HCT116 (cell line): ENCODE data around the gene LIMS2. TPM values are rescaled to one million over a fixed set of nuclear protein-coding genes. Genes with fewer than 3 reads are reported as not detected.

Experiments used
- ATAC-seq: fragments of 200-7000 bp; cut with Tn5 transposase; 2 replicates; pipeline ENCODE4 v1.9.1; 2020; ENCODE audit warnings: mild to moderate bottlenecking, moderate library complexity
- BruUV-seq: library from RNA; stranded (reverse); fragments of 400-500 nt; replicated peaks from 2 replicates; lab custom pipeline; 2021; lab: Mats Ljungman, UMichigan
- CTCF ChIA-PET: fragments of 300-600 bp; sonication (Branson Sonifier 250); formaldehyde crosslinking; loops from one replicate; lab custom pipeline; 2021; ENCODE audit warnings: antibody characterized with exemption; lab: Charles Lee
- POLR2A ChIA-PET: fragments of 300-600, 350-600 bp; sonication (Branson Sonifier 250); formaldehyde crosslinking; loops from one replicate; lab custom pipeline; 2021; ENCODE audit warnings: antibody characterized with exemption; lab: Charles Lee
- RAD21 ChIA-PET, 2 experiments: fragments of 300-600 bp; sonication (Branson Sonifier 250); formaldehyde crosslinking; loops; one replicate each; lab custom pipeline; 2023; ENCODE audit warnings: low total read pairs in 2 of 2; ENCODE audit not compliant: uncharacterized antibody in 2 of 2, unreplicated experiment in 2 of 2, low non-redundant PET in 1 of 2; lab: Charles Lee
- DNase-seq: peaks from one replicate; pipeline ENCODE4 v3.0.0-alpha.2; 2010; ENCODE audit warnings: low read depth, low spot score
- H2AFZ ChIP-seq: fragments of 200-600 bp; shearing (Covaris generic), sonication (generic); 2 replicates; pipeline ENCODE4 v1.6.1; 2017; ENCODE audit warnings: low read depth, mixed run types, mixed read lengths, antibody characterized with exemption, low read length; ENCODE audit not compliant: poor library complexity, severe bottlenecking
- H3K27ac ChIP-seq: 2 replicates; pipeline ENCODE4 v1.5.1; 2012; ENCODE audit warnings: low read depth, low read length
- H3K27me3 ChIP-seq: fragments of 200-600 bp; sonication (generic); 2 replicates; pipeline ENCODE4 v1.6.1; 2016; ENCODE audit warnings: mixed run types, low read length, mixed read lengths; ENCODE audit not compliant: insufficient read depth
- H3K36me3 ChIP-seq, 2 experiments: fragments of 200-500 bp in 1 of 2; fragments of 200-600 bp in 1 of 2; sonication (Bioruptor generic) in 1 of 2; sonication (generic) in 1 of 2; 2 replicates each; pipeline versions ENCODE4 v1.5.1 to v1.6.1; 2014 to 2016; ENCODE audit warnings: low read length in 2 of 2, inconsistent platforms in 1 of 2, mixed read lengths in 1 of 2, mixed run types in 1 of 2; ENCODE audit not compliant: insufficient read depth in 2 of 2, control insufficient read depth in 1 of 2
- H3K4me1 ChIP-seq, 2 experiments: fragments of 200-600 bp in 1 of 2; sonication (generic) in 1 of 2; 2 replicates each; pipeline versions ENCODE4 v1.5.1 to v1.6.1; 2012 to 2017; ENCODE audit warnings: low read length in 2 of 2, inconsistent platforms in 1 of 2, mild to moderate bottlenecking in 1 of 2, mixed read lengths in 1 of 2, mixed run types in 1 of 2, moderate library complexity in 1 of 2; ENCODE audit not compliant: insufficient read depth in 2 of 2, control insufficient read depth in 1 of 2
- H3K4me2 ChIP-seq: fragments of 200-600 bp; sonication (generic); 2 replicates; pipeline ENCODE4 v1.6.1; 2017; ENCODE audit warnings: mixed run types, low read length, mixed read lengths
- H3K4me3 ChIP-seq, 2 experiments: fragments of 200-600 bp in 1 of 2; sonication (generic) in 1 of 2; replicated peaks in 1 of 2; 2 replicates each; pipeline ENCODE4 v1.5.1; 2011 to 2016; ENCODE audit warnings: low read length in 2 of 2, control low read depth in 1 of 2, low read depth in 1 of 2, mild to moderate bottlenecking in 1 of 2, mixed read lengths in 1 of 2, mixed run types in 1 of 2
- H3K79me2 ChIP-seq: fragments of 200-600 bp; sonication (generic); 2 replicates; pipeline ENCODE4 v1.6.1; 2017; ENCODE audit warnings: mild to moderate bottlenecking, mixed run types, low read length, moderate library complexity, mixed read lengths; ENCODE audit not compliant: insufficient read depth
- H3K9ac ChIP-seq: fragments of 200-600 bp; sonication (generic); 2 replicates; pipeline ENCODE4 v1.6.1; 2016; ENCODE audit warnings: low read length, mixed read lengths
- H3K9me2 ChIP-seq: fragments of 200-600 bp; sonication (generic), shearing (Covaris generic); 2 replicates; pipeline ENCODE4 v1.6.1; 2017; ENCODE audit warnings: mixed run types, mild to moderate bottlenecking, moderate library complexity; ENCODE audit not compliant: insufficient read depth
- H3K9me3 ChIP-seq, 2 experiments: fragments of 200-500 bp in 1 of 2; fragments of 200-600 bp in 1 of 2; sonication (Bioruptor generic) in 1 of 2; sonication (generic) in 1 of 2; 2 replicates each; pipeline ENCODE4 v1.6.1; 2014 to 2017; ENCODE audit warnings: low read length in 2 of 2, mixed read lengths in 2 of 2, inconsistent platforms in 1 of 2, low read depth in 1 of 2, mild to moderate bottlenecking in 1 of 2, mixed run types in 1 of 2, moderate library complexity in 1 of 2; ENCODE audit not compliant: control insufficient read depth in 1 of 2, insufficient read depth in 1 of 2
- H4K20me1 ChIP-seq: fragments of 200-600 bp; sonication (generic), shearing (Covaris generic); 2 replicates; pipeline ENCODE4 v1.6.1; 2017; ENCODE audit warnings: mixed run types, mild to moderate bottlenecking, moderate library complexity; ENCODE audit not compliant: insufficient read depth
- CBX3 ChIP-seq: IDR thresholded peaks from 2 replicates; pipeline ENCODE4 v1.6.1; 2012; ENCODE audit warnings: low read depth
- EZH2phosphoT487 ChIP-seq: fragments of 200-600 bp; IDR thresholded peaks from 2 replicates; pipeline ENCODE4 v1.6.1; 2018; ENCODE audit warnings: antibody characterized with exemption, borderline replicate concordance
- FOSL1 ChIP-seq: IDR thresholded peaks from 2 replicates; pipeline ENCODE4 v1.6.1; 2012; ENCODE audit warnings: low read depth
- JUND ChIP-seq: IDR thresholded peaks from 2 replicates; pipeline ENCODE4 v1.6.1; 2012
- RAD21 ChIP-seq: IDR thresholded peaks from 2 replicates; pipeline ENCODE4 v1.6.1; 2012; ENCODE audit warnings: low read depth, mild to moderate bottlenecking
- SIN3A ChIP-seq: IDR thresholded peaks from 2 replicates; pipeline ENCODE4 v1.6.1; 2012; ENCODE audit warnings: low read depth
- SRF ChIP-seq: IDR thresholded peaks from 2 replicates; pipeline ENCODE4 v1.6.1; 2012; ENCODE audit warnings: low read depth
- TCF7L2 ChIP-seq: IDR thresholded peaks from 2 replicates; pipeline ENCODE4 v1.7.0; 2011; ENCODE audit warnings: borderline replicate concordance, inconsistent platforms; ENCODE audit not compliant: insufficient read depth, insufficient read length; ENCODE audit errors: extremely low read depth
- YY1 ChIP-seq: IDR thresholded peaks from 2 replicates; pipeline ENCODE4 v1.6.1; 2011; ENCODE audit warnings: low read length, low read depth, moderate library complexity, mild to moderate bottlenecking; ENCODE audit not compliant: insufficient replicate concordance; ENCODE audit errors: extremely low read depth
- ZNF274 ChIP-seq: fragments of 200-500 bp; sonication (Bioruptor generic); IDR thresholded peaks from 2 replicates; pipeline ENCODE4 v1.6.1; 2014; ENCODE audit warnings: mild to moderate bottlenecking, low read depth, low read length, inconsistent platforms
- intact Hi-C: fragments of 100-400 bp; cut with micrococcal nuclease; formaldehyde crosslinking; loops from 2 replicates; pipeline ENCODE4 v1.10.0; 2022
- total RNA-seq: library from RNA; stranded (reverse); gene quantifications from one replicate; pipeline ENCODE4 v1.2.1, GENCODE V29; 2021; ENCODE audit not compliant: unreplicated experiment
- TF ChIP-seq, protein P1 (sequence below): IDR thresholded peaks from 2 replicates; pipeline ENCODE4 v1.6.1; 2012
- TF ChIP-seq, protein P2 (sequence below): IDR thresholded peaks from 2 replicates; pipeline ENCODE4 v1.6.1; 2011; ENCODE audit warnings: mild to moderate bottlenecking, low read length, moderate library complexity; ENCODE audit not compliant: insufficient replicate concordance; ENCODE audit errors: extremely low read depth
- TF ChIP-seq, protein P3 (sequence below): IDR thresholded peaks from 2 replicates; pipeline ENCODE4 v1.6.1; 2012

LIMS2 gene
- total RNA-seq, 1 experiment from 2014 or later, result 3.7 TPM

DNA sequence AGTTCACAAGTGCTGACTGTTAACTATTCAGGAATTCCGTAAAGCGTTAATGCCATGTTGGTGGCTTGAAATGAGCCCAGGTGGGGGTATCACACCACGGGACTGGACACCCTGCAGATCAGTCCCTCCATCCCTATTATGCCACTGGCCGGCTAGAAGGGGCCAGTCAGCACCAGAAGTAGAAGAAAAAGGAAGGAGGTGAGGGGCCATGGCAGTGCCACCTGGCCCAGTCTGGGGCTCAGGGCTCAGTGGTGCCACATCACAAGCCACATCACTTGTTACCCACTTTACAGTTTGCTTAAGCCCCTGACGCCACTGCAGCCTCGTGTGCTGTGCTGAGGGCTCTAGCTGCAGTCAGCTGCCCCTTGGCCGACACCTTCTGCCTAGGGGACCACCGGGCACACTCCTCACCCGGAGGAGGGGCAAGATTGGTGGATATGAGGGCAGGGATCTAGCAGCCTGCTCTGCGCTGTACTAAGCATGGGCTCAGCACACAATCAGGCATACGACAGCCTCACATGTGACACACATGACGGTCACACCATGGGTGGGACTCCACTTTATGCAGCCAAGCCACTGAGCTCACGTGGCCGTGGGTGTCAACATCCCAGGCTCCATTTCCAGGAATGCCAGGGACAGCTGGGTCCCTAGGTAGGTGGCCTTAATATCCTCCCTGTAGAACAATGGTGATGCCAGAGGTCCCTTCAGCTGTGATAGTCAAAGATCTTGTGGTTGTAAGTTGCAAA, 3.6 kb downstream of the LIMS2 start:
- Histone ChIP-seq H3K9ac (no peak overlapping the region), H3K36me3 (no peaks in the 10 kb centered on the region), H3K79me2 (no peaks in the 10 kb centered on the region), H3K9me2 (no peaks in the 10 kb centered on the region), H3K4me2 (no peak overlapping the region), H3K27me3 (peaks cover 7% of the 10 kb centered on the region; the same call in 1 of the 2 replicates), H3K27ac (no peak overlapping the region), H2AFZ (no peak overlapping the region), H3K4me3 (no peak overlapping the region), H3K9me3 (no peaks in the 10 kb centered on the region), H3K4me1 (peaks cover 0 to 15% of the 10 kb centered on the region in 2 experiments; a peak in 2 of 4 replicates), H4K20me1 (no peaks in the 10 kb centered on the region)
- ChIA-PET RAD21 (no interaction called here), CTCF (interaction anchor here (1.3 kb wide), 1 partner anchor 22 kb away, joined by 3 read pairs; no protein-coding TSS in a partner anchor), POLR2A (no interaction called here)
- TF ChIP-seq EZH2phosphoT487, result no peak
- TF ChIP-seq TCF7L2, result no peak
- no peak for TF ChIP-seq CBX3
- TF ChIP-seq, protein P1, sequence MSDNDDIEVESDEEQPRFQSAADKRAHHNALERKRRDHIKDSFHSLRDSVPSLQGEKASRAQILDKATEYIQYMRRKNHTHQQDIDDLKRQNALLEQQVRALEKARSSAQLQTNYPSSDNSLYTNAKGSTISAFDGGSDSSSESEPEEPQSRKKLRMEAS, result no peak
- TF ChIP-seq, protein P2, sequence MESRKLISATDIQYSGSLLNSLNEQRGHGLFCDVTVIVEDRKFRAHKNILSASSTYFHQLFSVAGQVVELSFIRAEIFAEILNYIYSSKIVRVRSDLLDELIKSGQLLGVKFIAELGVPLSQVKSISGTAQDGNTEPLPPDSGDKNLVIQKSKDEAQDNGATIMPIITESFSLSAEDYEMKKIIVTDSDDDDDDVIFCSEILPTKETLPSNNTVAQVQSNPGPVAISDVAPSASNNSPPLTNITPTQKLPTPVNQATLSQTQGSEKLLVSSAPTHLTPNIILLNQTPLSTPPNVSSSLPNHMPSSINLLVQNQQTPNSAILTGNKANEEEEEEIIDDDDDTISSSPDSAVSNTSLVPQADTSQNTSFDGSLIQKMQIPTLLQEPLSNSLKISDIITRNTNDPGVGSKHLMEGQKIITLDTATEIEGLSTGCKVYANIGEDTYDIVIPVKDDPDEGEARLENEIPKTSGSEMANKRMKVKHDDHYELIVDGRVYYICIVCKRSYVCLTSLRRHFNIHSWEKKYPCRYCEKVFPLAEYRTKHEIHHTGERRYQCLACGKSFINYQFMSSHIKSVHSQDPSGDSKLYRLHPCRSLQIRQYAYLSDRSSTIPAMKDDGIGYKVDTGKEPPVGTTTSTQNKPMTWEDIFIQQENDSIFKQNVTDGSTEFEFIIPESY, result no peak
- no peak for TF ChIP-seq YY1
- TF ChIP-seq SRF, result no peak
- no peak for TF ChIP-seq RAD21
- no peak for TF ChIP-seq FOSL1
- TF ChIP-seq, protein P3, sequence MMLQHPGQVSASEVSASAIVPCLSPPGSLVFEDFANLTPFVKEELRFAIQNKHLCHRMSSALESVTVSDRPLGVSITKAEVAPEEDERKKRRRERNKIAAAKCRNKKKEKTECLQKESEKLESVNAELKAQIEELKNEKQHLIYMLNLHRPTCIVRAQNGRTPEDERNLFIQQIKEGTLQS, result no peak
- no peak for TF ChIP-seq ZNF274
- no peak for TF ChIP-seq SIN3A
- TF ChIP-seq JUND, result no peak
- DNase-seq, result no peak
- no peak for ATAC-seq
- BruUV-seq, result no TSS peak
- intact Hi-C loops, result loop anchor here (10.0 kb wide), 1 partner anchor 477 kb away; no protein-coding TSS in a partner anchor
